GM18508 (cell line): ENCODE results near the gene NDUFC2.
"Not testable (repeated sequence)": the region's sequence is repeated elsewhere in the genome, so short reads cannot be mapped to it uniquely, and the experiment has no call there.

Experiments used
- ATAC-seq: cut with Tn5 transposase; IDR thresholded peaks from one replicate; pipeline ENCODE4 v1.9.1; 2021; ENCODE audit warnings: moderate number of reproducible peaks; ENCODE audit not compliant: insufficient read depth, unreplicated experiment

Gene NDUFC2

DNA sequence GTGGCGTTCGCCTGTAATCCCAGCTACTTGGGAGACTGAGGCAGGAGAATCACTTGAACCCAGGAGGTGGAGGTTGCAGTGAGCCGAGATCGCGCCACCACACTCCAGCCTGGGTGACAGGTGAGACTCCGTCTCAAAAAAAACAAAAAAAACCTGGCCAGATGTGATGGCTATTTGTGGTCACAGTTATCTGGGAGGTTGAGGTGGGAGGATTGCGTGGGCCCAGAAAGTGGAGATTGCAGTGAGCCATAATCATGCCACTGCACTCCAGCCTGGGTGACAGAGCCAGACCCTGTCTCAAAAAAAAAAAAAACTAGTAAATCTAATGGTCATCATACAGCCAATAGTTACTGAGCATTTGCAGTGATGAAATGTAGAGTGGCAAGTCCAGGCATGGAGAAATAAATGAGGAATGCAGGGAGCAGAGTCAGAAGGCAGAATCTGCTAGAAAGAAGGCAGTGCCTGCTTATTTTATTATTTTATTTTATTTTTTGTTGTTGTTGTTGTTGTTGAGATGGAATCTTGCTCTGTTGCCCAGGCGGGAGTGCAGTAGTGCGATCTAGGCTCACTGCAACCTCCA is 19.8 kb downstream of the NDUFC2 start:
- ATAC-seq: not testable (repeated sequence)

- no peak for ATAC-seq
Measured at GRCh38 chr11:78057462-78058055, 22.1 kb downstream of the NDUFC2 start.

GRCh38 chr11:78056093-78056492 is 23.6 kb downstream of the NDUFC2 start:
- no peak for ATAC-seq

- ATAC-seq: no peak
Measured at GRCh38 chr11:78054971-78055370, 24.7 kb downstream of the NDUFC2 start.

DNA sequence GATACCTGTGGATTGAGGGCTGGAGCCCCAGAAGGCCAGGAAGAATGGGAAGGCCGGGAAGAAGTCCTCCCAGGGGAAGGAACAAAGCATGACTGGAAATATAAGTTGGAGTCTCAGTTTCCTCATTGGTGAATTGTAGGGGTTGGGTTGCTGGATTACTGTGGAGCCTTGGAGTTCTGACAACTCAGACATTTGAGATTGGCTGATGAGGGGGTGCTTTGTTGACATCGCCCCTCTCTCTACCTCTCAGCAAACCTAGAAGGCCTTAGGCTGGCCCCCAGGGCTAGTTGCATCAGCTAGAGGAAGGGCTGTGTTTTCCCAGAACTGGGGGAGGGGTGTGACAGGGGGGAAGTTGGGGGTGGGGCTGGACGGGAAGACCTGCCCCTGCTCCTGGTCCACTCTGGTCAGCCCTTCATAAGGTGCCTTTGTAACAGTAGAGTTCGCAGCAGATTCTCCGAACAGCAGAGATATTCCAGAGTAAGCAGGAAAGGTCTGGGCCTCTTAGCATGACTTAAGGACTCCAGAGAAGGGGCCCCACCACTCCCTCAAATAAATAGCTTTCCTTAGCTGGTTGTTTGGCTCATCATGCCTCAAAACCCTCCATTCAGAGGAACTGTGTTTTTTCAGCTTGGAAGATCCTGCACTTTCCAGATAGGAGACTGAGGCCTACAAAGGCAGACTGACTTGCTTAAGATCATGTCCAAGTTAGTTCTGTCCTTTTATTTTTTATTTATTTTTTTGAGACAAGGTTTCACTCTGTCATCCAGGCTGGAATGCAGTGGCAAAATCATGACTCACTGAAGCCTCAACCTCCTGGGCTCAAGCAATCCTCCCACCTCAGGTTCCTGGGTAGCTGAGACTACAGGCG is 28.5 kb downstream of the NDUFC2 start:
- no peak for ATAC-seq

DNA sequence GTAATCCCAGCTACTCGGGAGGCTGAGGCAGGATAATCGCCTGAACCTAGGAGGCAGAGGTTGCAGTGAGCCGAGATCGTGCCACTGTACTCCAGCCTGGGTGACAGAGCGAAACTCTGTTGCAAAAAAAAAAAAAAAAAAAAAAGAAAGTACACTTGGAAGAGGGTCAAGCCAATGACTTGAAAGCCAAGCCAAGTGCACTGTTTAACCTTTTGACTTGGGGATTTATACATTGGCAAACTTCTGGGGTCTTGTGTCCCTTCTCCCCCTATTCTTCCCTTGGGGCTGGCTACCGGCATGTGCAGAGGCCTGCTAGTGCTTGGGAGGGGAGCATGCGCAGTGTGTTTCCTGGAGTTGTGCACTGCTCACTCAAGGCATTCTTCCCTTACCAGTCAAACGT is 30.3 kb downstream of the NDUFC2 start:
- no peak for ATAC-seq

GRCh38 chr11:78048561-78048960 is 31.1 kb downstream of the NDUFC2 start:
- no peak for ATAC-seq

DNA sequence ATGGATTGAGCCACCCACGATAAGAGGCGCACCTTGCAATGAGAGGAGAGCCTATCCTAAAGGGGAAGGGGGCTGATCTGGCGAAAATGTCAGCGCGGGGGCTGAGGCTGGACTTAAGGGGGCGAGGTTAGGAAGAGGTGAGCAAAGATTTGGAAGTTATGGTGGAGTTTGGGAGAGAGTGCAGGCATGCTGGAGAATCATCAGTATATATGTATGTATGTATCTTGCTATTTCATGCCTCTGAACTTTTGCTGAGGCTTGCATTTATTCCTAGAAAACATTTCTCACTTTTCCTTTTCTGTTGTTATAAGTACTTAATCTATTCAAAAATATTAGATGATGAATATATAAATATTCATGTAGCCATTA is 33.2 kb downstream of the NDUFC2 start:
- ATAC-seq: no peak

DNA sequence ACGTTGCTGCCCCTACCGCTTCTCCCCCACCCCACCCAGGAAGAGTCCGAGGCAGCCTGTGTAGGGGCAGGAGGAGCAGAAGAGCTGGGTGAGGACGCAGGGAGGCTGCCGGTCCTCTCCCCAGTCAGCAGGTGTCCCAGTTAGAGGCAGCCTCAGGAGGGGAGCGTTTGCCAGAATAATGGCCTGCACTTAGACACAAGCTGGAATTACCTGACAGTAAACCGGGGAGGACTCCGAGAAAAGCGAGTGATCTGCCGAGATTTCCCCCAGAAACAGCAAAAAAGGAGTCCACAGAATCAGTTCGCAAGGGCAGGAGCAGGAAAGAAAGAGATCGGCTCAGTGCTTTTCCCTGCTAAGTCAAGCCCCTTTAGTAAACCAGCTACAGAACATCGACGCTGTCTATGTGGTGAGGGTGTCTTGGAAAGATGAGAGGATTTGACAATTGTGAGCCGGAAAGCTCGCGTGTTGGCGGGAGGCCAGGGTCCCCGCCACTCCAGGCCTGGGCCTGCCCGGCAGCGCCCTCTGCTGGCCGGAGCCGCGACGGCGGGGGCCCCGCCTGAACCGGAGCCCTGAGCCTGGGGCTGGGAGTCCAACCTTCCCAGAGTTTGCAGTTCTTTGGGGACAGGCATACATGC is 33.7 kb downstream of the NDUFC2 start:
- no peak for ATAC-seq

GRCh38 chr11:78044706-78045105 is 35.0 kb downstream of the NDUFC2 start:
- no peak for ATAC-seq

GRCh38 chr11:78041843-78042440 is 37.7 kb downstream of the NDUFC2 start:
- no peak for ATAC-seq

DNA sequence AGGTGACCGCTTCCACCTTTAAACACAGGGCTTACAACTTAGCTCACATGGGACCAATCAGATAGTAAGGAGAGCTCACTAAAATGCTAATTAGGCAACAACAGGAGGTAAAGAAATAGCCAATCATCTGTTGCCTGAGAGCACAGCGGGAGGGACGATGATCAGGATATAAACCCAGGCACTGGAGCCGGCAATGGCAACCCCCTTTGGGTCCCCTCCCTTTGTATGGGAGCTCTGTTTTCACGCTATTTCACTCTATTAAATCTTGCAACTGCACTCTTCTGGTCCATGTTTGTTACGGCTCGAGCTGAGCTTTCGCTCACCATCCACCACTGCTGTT is 38.3 kb downstream of the NDUFC2 start:
- not testable (repeated sequence) for ATAC-seq

- no peak for ATAC-seq
Measured at GRCh38 chr11:78040691-78041379, 38.8 kb downstream of the NDUFC2 start.

DNA sequence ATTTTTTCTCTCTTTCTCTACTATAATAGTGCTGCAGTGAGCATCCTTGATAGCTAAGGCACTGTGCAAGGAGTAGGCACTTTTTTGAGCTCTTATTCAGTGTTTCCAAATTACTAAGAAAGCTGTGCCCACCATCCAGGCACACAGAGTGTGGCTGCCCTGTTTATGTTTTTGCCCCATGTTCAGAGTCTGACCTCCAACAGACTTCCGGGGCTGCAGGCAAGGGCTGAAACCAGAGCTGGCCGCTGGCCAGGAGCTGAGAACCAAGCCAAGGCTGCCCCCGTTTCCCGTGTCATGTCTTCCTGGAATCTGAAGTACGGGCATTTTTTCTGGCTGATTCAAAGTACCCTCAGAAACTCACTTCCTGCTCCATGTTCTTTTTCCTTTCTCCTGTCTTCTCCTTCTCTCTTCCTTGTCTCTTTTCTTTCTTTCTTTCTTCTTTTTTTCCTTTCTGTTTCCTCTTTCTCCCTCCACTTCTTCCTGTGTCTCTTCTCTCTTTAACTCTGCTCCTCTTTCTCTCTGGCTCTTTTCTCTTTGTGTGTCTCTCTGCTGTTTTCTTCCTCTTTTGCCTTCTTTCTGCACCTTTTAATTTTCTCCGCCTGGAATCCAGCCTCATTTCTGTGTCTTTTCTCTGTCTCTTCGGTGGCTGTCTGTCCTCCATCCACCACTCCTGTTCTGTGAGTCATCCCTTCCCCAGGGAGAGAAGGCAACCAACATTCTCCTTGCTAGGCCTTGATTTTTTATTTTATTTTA is 39.6 kb downstream of the NDUFC2 start:
- ATAC-seq: no peak

- ATAC-seq: no peak
Measured at GRCh38 chr11:78039391-78039918, 40.2 kb downstream of the NDUFC2 start.

DNA sequence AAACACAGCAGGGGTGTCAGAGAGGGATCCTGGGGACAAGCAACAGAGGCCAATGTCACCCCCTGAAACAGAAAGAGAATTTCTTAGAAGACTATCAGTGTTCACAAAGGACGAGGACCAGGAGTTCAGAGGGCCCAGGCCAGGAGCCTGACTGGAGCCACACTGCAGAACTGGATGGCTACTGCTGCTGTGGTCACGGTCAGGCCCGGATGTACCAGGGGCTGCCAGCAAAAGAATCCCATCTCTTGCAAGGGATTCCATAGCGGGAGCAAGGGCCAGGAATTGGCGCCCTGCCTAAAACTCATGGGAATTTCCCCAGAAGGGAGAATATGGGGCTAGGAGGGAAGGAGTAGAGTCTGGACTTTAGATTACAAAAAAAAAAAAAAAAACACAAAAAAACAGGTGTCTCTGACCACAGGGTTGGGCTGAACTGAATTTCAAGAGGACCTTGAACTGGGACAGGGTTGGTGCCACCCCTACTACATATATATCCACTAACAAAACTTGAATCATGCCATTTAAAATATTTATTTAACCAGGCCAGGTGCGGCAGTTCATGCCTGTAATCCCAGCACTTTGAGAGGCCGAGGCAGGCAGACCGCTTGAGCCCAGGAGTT is 40.9 kb downstream of the NDUFC2 start:
- no peak for ATAC-seq

DNA sequence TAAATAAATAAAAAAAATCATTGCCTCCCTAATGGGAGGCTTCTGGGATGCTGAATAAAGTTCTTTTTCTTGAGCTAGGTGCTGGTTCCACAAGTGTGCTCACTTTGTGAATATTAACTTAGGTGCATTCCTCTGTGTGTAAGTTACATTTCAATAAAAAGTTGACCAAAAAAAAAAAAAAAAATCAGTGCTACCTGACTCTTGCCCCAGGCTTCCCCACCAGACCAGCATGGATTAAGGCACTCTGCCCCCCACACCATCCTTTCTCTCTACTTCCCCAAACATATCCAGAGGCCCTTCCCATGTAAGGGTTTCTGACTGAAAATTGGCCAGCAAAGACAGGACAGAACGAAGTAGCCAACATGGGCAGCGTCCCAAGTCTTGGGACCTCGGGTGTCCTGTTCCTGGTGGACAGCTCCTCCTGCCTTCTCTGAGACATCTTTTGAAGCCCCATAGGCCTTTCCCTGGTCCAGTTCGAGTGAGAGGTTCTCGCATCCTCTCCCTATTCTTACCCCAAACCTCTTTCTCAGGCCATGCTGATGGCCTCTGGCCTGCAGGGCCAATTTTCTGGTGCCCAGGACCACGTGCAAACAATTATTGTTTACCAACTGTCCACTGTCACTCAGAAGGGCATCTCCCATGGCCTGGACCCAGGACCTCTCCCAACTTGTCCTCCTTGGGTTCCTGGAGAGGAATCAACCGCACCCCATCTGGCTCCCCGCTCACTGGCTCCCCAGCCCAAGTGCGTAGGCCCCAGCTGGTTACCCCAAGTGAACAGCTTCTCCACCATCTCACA is 41.6 kb downstream of the NDUFC2 start:
- ATAC-seq: no peak

- ATAC-seq: no peak
Measured at GRCh38 chr11:78037056-78037455, 42.6 kb downstream of the NDUFC2 start.
